CD4-positive, alpha-beta T cell treated with Interleukin-15 for 1 hour (primary cell): Measurements from ENCODE around the gene SLC17A8.

Experiments
- DNase-seq: peaks from one replicate; pipeline ENCODE4 v3.0.0-alpha.2; 2020

The SLC17A8 gene

DNA sequence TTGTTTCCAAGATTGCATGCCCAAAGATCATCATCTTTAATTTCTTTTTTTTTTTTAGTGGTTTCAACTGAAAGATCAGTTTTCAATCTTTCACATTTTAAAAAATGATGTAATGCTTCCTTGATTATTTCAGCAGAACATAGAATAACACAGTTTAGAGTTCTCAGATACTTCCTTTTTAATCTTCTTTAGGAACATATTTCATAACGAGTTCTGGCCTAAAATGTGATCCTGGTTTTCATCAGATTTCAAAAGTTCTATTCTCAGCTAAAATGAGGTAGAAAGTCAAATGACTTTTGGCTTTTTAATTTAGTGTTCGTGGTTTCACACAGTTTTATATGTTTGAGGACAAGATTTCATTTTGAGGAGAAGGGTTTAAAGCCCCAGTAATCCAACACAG, 76.8 kb downstream of the SLC17A8 start:
- DNase-seq: no peak

DNA sequence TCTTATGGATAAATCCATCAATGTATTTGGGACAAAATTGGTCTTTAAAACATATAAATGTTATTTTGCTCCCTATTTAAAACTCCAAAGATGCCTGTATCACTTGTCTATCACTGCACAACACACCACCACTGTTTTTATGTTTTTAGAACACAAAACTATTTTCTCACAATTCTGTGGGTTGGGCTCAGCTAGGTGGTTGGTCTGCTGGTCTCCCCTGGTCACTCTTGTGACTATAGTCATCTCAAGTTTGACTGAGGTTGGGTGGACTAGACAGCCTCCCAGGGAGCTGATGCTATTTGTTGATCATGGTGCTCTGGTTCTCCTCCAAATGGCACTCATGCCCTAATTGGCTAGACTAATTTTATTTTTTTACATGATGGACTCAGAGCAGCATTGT, 77.3 kb downstream of the SLC17A8 start:
- DNase-seq: no peak

DNA sequence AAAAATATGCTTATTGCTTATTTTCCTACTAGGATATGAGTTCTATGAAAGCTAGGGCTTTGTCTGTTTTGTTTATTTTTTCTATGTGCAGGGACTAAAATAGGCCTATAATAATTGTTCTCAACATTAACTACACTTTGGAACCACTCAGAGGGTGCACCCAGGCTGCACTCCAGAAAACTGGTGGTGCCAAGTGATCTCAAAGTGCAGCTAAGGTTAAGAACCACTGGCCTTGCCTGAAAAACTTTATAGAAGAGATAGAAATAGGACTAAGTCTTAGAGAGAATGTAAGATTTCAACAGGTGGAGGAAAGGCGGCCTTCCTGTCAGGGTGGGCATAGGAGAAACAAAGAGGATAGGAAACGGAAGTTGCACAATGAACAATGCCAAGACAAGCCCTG, 79.1 kb downstream of the SLC17A8 start:
- DNase-seq: no peak

DNA sequence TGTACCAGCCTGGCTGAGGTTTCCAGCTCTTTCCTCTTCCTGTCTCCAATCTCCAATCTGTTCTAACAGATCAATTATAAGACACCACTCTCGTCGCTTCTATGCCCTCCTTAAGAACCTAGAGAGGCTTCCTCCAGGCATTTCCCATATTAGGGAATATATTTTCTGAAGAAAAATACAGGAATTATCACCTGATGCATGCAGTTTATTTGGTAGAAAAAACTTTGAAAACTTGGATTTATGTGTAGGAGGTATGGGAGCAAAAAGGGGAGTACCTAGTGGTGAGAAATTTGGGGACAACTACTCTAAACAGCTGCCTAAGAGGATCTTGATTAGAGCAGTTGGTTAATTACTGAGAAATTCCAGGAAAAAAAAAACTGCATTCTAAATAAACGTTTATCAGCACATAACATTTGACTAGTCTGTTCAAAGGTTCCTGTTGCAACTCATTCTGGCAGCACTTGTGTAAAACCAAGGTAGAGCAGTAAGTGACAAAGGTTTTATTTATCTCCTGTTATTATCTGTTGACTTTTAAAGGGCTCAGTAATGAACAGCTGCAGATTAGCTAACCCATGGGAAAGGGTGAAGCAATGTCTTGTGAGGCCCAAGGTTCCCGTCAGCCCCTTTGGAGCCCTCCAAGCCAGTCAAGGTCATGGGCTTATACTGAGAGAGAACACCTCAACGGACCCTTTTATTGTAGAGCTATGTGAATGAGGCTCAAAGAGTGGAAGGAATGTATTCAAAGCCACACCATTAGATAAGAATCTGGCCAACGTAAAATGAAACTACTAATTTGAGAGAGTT, 80.4 kb downstream of the SLC17A8 start:
- DNase-seq: no peak

- no peak for DNase-seq
Measured at GRCh38 chr12:100439797-100440196, 82.9 kb downstream of the SLC17A8 start.

- DNase-seq: no peak
Measured at GRCh38 chr12:100442403-100442802, 85.5 kb downstream of the SLC17A8 start.

DNA sequence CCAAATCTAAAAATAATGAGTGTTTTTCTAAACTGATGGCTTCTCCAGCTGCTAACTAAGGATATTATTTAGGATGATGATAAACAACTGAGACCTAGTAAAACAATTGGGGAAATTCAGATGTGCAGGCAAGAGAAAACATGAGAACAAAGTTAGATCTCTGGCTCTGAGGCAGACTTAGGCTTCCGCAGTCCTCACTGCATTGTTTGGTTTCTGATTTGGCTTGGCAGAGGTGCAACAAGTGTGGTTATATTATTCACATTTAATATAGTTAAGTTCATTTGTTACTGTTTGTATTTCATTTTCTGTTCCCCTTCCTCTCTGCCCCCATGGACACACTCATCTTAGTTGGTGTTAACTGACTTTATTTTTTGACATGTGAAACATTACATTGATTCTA, 86.6 kb downstream of the SLC17A8 start:
- DNase-seq: no peak

GRCh38 chr12:100445081-100445481, 88.2 kb downstream of the SLC17A8 start:
- no peak for DNase-seq

- DNase-seq: no peak
Measured at GRCh38 chr12:100447381-100447780, 90.5 kb downstream of the SLC17A8 start.

GRCh38 chr12:100448656-100449055, 91.8 kb downstream of the SLC17A8 start:
- no peak for DNase-seq

- DNase-seq: no peak
Measured at GRCh38 chr12:100450735-100451134, 93.9 kb downstream of the SLC17A8 start.

DNA sequence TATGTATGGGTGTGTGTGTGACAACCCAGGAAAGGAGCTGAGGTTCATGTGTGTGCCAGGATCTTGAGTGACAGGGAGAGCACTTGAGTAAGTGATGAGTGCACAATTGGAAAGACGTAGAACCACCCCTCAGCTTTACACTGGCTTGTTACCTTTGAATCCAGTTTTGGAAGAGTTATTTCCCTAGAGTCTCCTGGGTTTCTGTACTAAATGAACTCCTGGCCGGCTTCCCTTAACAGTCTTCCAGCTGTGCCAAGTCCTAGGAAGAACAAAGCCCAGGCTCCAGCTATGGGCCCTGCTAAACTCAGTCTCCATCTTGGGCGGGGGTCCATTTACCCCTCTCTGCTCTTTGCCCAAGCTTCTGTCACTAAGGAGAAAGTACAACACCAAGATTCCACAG, 97.1 kb downstream of the SLC17A8 start:
- no peak for DNase-seq

GRCh38 chr12:100455896-100456295, 99.0 kb downstream of the SLC17A8 start:
- DNase-seq: no peak

DNA sequence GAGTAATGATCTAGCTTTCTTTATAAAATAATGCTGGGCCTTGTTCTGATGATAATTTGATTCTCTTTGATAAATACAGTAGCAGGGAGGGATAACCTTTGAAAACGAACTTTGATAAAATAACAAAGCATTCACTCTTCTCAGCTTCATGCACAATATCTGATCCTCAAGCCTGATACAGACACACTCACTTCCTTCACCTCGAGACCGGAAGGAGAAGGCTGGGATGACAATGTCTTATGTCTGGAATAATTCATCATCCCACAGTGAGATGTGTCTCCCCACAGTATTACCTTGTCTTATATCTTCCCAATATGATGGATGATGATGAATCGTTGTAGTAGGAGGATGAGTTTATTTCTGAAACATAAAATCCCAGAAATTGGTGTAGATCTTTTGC, 101.3 kb downstream of the SLC17A8 start:
- no peak for DNase-seq

DNA sequence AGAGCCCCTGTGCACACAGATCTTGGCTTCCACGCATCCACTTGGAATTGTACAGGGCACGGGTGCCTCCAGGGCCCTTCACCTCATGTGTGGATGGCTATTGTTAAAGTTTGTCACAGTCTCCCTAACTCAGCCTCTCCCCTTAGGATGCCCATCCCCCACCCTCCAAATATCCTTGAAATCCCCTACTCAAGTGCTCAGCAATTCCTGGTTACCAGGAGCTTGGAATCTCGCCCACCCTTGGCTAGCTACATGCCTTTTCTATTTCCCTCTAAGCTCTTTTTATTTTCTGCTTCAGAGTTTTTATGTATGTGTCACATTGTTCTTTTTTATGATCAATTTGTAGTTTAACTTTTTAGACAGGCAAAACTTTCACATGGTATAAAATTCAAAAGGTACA, 103.8 kb downstream of the SLC17A8 start:
- no peak for DNase-seq

DNA sequence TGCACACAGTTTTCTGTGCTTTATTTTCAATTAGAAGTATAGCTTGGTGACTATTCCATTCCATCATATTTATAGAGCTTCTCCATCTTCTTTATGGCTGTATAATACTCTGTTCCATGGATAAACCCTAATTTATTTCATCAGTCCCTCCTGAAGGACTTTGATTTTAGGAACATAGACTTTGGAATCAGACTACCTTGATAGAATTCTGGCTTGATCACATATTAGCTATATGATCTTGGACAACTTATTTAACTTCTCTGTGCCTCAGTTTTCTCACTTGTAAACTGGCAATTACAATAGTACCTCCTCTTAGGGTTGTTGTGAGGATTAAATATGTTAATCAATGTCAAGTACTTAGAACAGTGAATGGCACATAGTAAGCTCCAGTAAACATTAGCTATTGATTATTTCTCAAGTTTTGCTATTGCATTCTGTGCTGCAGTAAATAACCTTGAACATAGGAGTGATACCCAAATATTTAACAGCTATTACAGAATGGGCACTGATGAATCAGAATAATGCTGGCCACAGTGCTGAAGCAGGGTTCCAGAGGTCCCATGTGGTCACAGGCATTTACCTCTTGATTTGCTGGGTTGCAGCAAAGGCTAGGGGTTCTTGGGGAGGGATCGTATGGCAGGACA, 104.6 kb downstream of the SLC17A8 start:
- DNase-seq: no peak

- DNase-seq: no peak
Measured at GRCh38 chr12:100463661-100464060, 106.8 kb downstream of the SLC17A8 start.

GRCh38 chr12:100464529-100464928, 107.7 kb downstream of the SLC17A8 start:
- no peak for DNase-seq

GRCh38 chr12:100468126-100468525, 111.3 kb downstream of the SLC17A8 start:
- no peak for DNase-seq
